ENCODE data around the gene HOXA4.

HOXA4 gene

GRCh38 chr7:27148756-27149641, 18.4 kb upstream of the HOXA4 start:
- Histone ChIP-seq H3K36me3 (replicated peaks in 1 of 2; ENCODE audit: control insufficient read depth in 2 of 2, insufficient read depth in 2 of 2, low read length in 2 of 2) (no peaks in the 10 kb centered on the region), H4K8ac (ENCODE audit: low read depth, low read length) (peak overlapping the region; percentile 1), H3K4me1 (ENCODE audit: control insufficient read depth in 2 of 2, insufficient read depth in 1 of 2, low read depth in 1 of 2, low read length in 2 of 2) (no peaks in the 10 kb centered on the region), H3K79me1 (ENCODE audit: low read depth, low read length) (no peaks in the 10 kb centered on the region), H3K27me3 (ENCODE audit: control insufficient read depth in 3 of 3, insufficient read depth in 3 of 3, low read depth in 1 of 3, low read length in 3 of 3) (peaks cover 75 to 99% (median 99%) of the 10 kb centered on the region in 3 experiments), H3K4me2 (ENCODE audit: insufficient read depth, low read length, poor library complexity, severe bottlenecking) (no peak overlapping the region), H2AFZ (ENCODE audit: low read length) (no peak overlapping the region), H3K18ac (ENCODE audit: low read length) (no peak overlapping the region), H2BK12ac (ENCODE audit: low read length) (no peak overlapping the region), H2BK5ac (ENCODE audit: low read length) (no peak overlapping the region), H3K14ac (ENCODE audit: low read length) (peak overlapping the region; percentile 27), H4K91ac (ENCODE audit: low read depth, low read length, poor library complexity) (no peak overlapping the region), H2BK120ac (ENCODE audit: low read depth, low read length) (no peak overlapping the region), H3K4me3 (ENCODE audit: low read length in 2 of 2) (no peak overlapping the region), H3K9me3 (replicated peaks in 1 of 2; ENCODE audit: control insufficient read depth in 2 of 2, insufficient read depth in 1 of 2, low read depth in 1 of 2, low read length in 2 of 2) (peaks cover 3 to 34% of the 10 kb centered on the region in 2 donors), H3K23ac (ENCODE audit: low read depth, low read length, poor library complexity) (no peak overlapping the region), H3K4ac (ENCODE audit: low read length) (no peak overlapping the region), H3K9ac (ENCODE audit: low read depth, low read length, poor library complexity) (no peak overlapping the region), H2BK15ac (ENCODE audit: low read length) (no peak overlapping the region), H3K27ac (replicated peaks; ENCODE audit: low read length) (no peak overlapping the region), H2AK5ac (ENCODE audit: low read depth, low read length) (no peak overlapping the region)
- WGBS, 2 donors (ENCODE audit: extremely low coverage in 2 of 2, insufficient read length in 2 of 2, insufficient replicate concordance in 1 of 2), result no CpG with 5 or more reads among the region's 30 CpGs
- DNase-seq (ENCODE audit: low spot score), result no peak

DNA sequence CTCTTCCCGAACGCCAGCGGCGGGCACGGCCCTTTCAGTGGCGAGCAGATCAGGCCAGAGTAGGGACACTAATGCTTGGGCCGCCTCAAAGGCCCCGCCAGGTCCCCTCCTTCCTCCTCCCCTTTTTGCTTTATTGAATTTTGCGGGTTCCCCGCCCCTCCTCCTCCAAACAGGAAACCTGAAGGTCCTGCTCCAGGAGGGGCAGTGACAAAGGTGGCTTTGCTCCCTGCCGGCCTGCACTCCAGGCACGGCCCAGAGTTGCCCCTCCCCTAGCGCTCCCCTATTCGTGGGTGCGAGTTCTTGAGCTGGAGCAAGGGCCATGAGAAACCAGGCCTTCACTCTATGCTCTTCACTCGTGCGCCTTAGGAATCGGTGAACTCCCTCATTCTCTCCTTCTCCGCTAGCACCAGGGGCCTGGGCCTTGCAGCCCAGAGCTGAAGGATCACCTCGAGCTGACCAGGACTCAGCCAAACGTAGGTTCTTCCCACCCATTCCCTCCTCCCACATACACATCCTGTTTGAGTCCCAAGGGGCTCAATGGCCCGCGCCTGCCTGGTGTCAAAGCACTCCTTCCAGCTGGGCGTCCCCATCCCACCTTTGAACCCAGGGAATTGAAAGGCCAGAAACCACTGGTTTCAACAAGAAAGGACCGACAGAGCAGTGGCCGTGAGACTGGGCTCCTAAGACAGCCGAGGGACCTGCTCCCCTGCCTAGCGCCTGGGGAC, 17.6 kb upstream of the HOXA4 start:
- peak overlapping the region; percentile 1 for H4K8ac ChIP-seq (ENCODE audit: low read depth, low read length)
- WGBS, 2 donors (ENCODE audit: extremely low coverage in 2 of 2, insufficient read length in 2 of 2, insufficient replicate concordance in 1 of 2), result no CpG with 5 or more reads among the region's 28 CpGs
- H2AK5ac ChIP-seq (ENCODE audit: low read depth, low read length), result no peak overlapping the region
- peaks cover 72 to 99% (median 99%) of the 10 kb centered on the region in 3 experiments for H3K27me3 ChIP-seq (ENCODE audit: control insufficient read depth in 3 of 3, insufficient read depth in 3 of 3, low read depth in 1 of 3, low read length in 3 of 3)
- no peak overlapping the region for H3K27ac ChIP-seq (replicated peaks; ENCODE audit: low read length)
- no peak overlapping the region for H3K4ac ChIP-seq (ENCODE audit: low read length)
- H3K23ac ChIP-seq (ENCODE audit: low read depth, low read length, poor library complexity), result no peak overlapping the region
- H2BK12ac ChIP-seq (ENCODE audit: low read length), result no peak overlapping the region
- H3K18ac ChIP-seq (ENCODE audit: low read length), result no peak overlapping the region
- no peak overlapping the region for H2AFZ ChIP-seq (ENCODE audit: low read length)
- no peak for DNase-seq (ENCODE audit: low spot score)
- H4K91ac ChIP-seq (ENCODE audit: low read depth, low read length, poor library complexity), result no peak overlapping the region
- H3K9ac ChIP-seq (ENCODE audit: low read depth, low read length, poor library complexity), result no peak overlapping the region
- peak overlapping the region; percentile 27 for H3K14ac ChIP-seq (ENCODE audit: low read length)
- no peak overlapping the region for H2BK5ac ChIP-seq (ENCODE audit: low read length)
- H2BK15ac ChIP-seq (ENCODE audit: low read length), result no peak overlapping the region
- H3K4me2 ChIP-seq (ENCODE audit: insufficient read depth, low read length, poor library complexity, severe bottlenecking), result no peak overlapping the region
- no peak overlapping the region for H2BK120ac ChIP-seq (ENCODE audit: low read depth, low read length)
- H3K9me3 ChIP-seq (replicated peaks in 1 of 2; ENCODE audit: control insufficient read depth in 2 of 2, insufficient read depth in 1 of 2, low read depth in 1 of 2, low read length in 2 of 2), result peaks cover 3 to 32% of the 10 kb centered on the region in 2 donors
- H3K36me3 ChIP-seq (replicated peaks in 1 of 2; ENCODE audit: control insufficient read depth in 2 of 2, insufficient read depth in 2 of 2, low read length in 2 of 2), result no peaks in the 10 kb centered on the region
- H3K4me3 ChIP-seq (ENCODE audit: low read length in 2 of 2), result no peak overlapping the region
- H3K79me1 ChIP-seq (ENCODE audit: low read depth, low read length), result no peaks in the 10 kb centered on the region
- H3K4me1 ChIP-seq (ENCODE audit: control insufficient read depth in 2 of 2, insufficient read depth in 1 of 2, low read depth in 1 of 2, low read length in 2 of 2), result no peaks in the 10 kb centered on the region

DNA sequence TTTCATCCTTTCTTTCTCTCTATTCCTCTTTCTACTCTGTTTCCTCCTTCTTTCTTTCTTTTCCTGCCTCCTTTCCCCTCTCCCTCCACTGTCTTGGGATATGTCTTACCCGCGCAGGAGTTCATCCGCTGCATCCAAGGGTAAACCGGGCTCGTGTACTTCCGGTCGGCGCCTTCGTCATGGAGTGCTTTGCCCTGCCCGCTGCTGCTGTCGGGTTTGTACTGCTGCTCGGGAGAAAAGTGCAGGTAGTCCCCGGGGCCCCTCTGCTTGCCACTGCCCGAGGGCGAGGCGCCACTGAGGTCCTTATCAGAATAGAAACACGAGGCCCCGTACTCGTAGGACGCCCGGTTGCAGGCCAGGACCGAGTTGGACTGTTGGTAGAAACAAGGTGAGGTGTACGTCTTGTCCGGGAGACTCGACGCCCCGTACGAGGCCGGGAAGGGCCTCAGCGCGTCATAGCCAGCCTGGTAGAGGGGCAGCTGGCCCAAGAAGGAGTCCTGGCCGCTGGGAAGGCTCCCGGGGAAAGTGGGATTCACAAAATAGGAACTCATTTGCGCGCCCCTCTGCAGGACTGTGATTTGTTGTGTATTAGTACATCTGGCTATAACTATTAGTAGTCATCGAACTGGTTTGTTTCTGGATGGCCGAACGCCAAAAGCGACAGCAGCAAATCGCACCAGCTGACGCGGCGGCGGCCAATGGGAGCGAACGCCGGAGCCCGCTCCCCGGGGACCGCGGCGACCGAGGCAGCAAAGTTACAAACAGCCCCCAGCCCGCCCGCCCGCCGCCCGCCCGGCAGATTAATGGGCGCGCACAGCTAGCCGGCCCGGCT, 16.9 kb upstream of the HOXA4 start, which contains the start of gene HOXA6:
HOXA6 (minus strand) TSS at position 576 of the 832 bp plus-strand sequence; CDS start at position 551, 25 bp downstream.
- no CpG with 5 or more reads among the region's 63 CpGs for WGBS, 2 donors (ENCODE audit: extremely low coverage in 2 of 2, insufficient read length in 2 of 2, insufficient replicate concordance in 1 of 2)
- Histone ChIP-seq H4K8ac (ENCODE audit: low read depth, low read length) (peak within 1 kb of the TSS; percentile 1), H3K79me1 (ENCODE audit: low read depth, low read length) (no peaks in the 10 kb centered on the region), H3K9ac (ENCODE audit: low read depth, low read length, poor library complexity) (no peak within 1 kb of the TSS), H3K18ac (ENCODE audit: low read length) (no peak within 1 kb of the TSS), H3K14ac (ENCODE audit: low read length) (peak within 1 kb of the TSS; percentile 44), H3K27ac (replicated peaks; ENCODE audit: low read length) (no peak within 1 kb of the TSS), H2AK5ac (ENCODE audit: low read depth, low read length) (no peak within 1 kb of the TSS), H2BK5ac (ENCODE audit: low read length) (no peak within 1 kb of the TSS), H3K4me2 (ENCODE audit: insufficient read depth, low read length, poor library complexity, severe bottlenecking) (no peak within 1 kb of the TSS), H2BK120ac (ENCODE audit: low read depth, low read length) (no peak within 1 kb of the TSS), H2BK12ac (ENCODE audit: low read length) (no peak within 1 kb of the TSS), H2AFZ (ENCODE audit: low read length) (peak within 1 kb of the TSS; percentile 66), H2BK15ac (ENCODE audit: low read length) (no peak within 1 kb of the TSS), H3K23ac (ENCODE audit: low read depth, low read length, poor library complexity) (no peak within 1 kb of the TSS), H3K4ac (ENCODE audit: low read length) (no peak within 1 kb of the TSS), H3K36me3 (replicated peaks in 1 of 2; ENCODE audit: control insufficient read depth in 2 of 2, insufficient read depth in 2 of 2, low read length in 2 of 2) (no peaks in the 10 kb centered on the region), H3K4me3 (ENCODE audit: low read length in 2 of 2) (no peak within 1 kb of the TSS), H3K9me3 (replicated peaks in 1 of 2; ENCODE audit: control insufficient read depth in 2 of 2, insufficient read depth in 1 of 2, low read depth in 1 of 2, low read length in 2 of 2) (peaks cover 3 to 28% of the 10 kb centered on the region in 2 donors), H3K27me3 (ENCODE audit: control insufficient read depth in 3 of 3, insufficient read depth in 3 of 3, low read depth in 1 of 3, low read length in 3 of 3) (peaks cover 72 to 99% (median 99%) of the 10 kb centered on the region in 3 experiments), H4K91ac (ENCODE audit: low read depth, low read length, poor library complexity) (no peak within 1 kb of the TSS), H3K4me1 (ENCODE audit: control insufficient read depth in 2 of 2, insufficient read depth in 1 of 2, low read depth in 1 of 2, low read length in 2 of 2) (no peaks in the 10 kb centered on the region)
- DNase-seq (ENCODE audit: low spot score), result no peak

All from neuronal stem cell (in vitro differentiated cells).